Stimulated activated naive CD4-positive, alpha-beta T cell treated with Interleukin-2 at 50 U/mL for 16 hours (primary cell): ENCODE measurements around the gene MTA2.

Experiments
- DNase-seq: peaks from one replicate; lab custom pipeline; 2025; lab: John Stamatoyannopoulos, UW

The MTA2 gene

GRCh38 chr11:62612366-62613290 lies 11.0 kb upstream of the MTA2 start, which contains the start of the genes EML3 and ROM1:
EML3 (minus strand) TSS chr11:62612775; CDS start chr11:62612457, 318 bp downstream.
ROM1 (plus strand) TSS chr11:62613257; CDS start chr11:62613282, 25 bp downstream.
- peak; percentile 84 for DNase-seq

- peak; percentile 69 for DNase-seq
Observed at GRCh38 chr11:62611705-62612365, 10.2 kb upstream of the MTA2 start.

- DNase-seq, result no peak
Observed at GRCh38 chr11:62610814-62611704, 9.4 kb upstream of the MTA2 start.

- DNase-seq, result no peak
Observed at GRCh38 chr11:62610403-62610802, 8.7 kb upstream of the MTA2 start.

- DNase-seq, result no peak
Observed at GRCh38 chr11:62608776-62609175, 7.1 kb upstream of the MTA2 start.

- no peak for DNase-seq
Observed at GRCh38 chr11:62607714-62608113, 6.0 kb upstream of the MTA2 start.

GRCh38 chr11:62605902-62606301 lies 4.2 kb upstream of the MTA2 start:
- no peak for DNase-seq

- DNase-seq, result no peak
Observed at GRCh38 chr11:62605467-62605866, 3.8 kb upstream of the MTA2 start.

- DNase-seq, result no peak
Observed at GRCh38 chr11:62604460-62605120, 2.9 kb upstream of the MTA2 start.

- DNase-seq, result no peak
Observed at GRCh38 chr11:62603776-62604299, 2.2 kb upstream of the MTA2 start.

- no peak for DNase-seq
Observed at GRCh38 chr11:62603072-62603408, 1.4 kb upstream of the MTA2 start.

- DNase-seq, result peak; percentile 44
Observed at GRCh38 chr11:62602141-62603071, 741 bp upstream of the MTA2 start.

GRCh38 chr11:62601122-62601371 lies 618 bp downstream of the MTA2 start:
- peak; percentile 49 for DNase-seq

- DNase-seq, result no peak
Observed at GRCh38 chr11:62600367-62601121, 1.1 kb downstream of the MTA2 start.

- peak; percentile 14 for DNase-seq
Observed at GRCh38 chr11:62599901-62600300, 1.8 kb downstream of the MTA2 start.

- peak; percentile 95 for DNase-seq
Observed at GRCh38 chr11:62599069-62599696, 2.5 kb downstream of the MTA2 start.

- DNase-seq, result no peak
Observed at GRCh38 chr11:62595124-62595523, 6.5 kb downstream of the MTA2 start.

- DNase-seq, result peak; percentile 72
Observed at GRCh38 chr11:62593434-62594044, 8.1 kb downstream of the MTA2 start.

- DNase-seq, result no peak
Observed at GRCh38 chr11:62592989-62593421, 8.7 kb downstream of the MTA2 start.
